ENCODE results near the gene TNIK.

Gene TNIK

DNA sequence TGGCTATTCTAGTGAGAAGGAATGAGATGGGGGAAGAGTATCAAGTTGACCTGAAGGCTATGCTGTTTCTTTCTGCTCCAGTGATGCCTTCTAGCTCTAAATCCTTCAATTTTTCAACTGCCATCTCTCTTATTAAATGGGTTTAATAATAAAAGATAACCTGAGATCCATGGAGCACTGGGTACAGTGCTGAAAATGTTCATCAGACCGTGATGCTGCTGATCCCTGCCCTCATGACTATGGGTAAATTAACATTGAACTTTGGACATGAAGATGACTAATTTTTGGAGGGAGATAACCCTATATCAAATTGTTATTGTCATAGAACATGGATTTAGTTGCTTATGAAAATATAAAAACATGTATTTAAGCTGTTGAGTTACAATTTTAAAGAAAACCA lies 406.0 kb downstream of the TNIK start:
- Mint-ChIP-seq H3K36me3 (ENCODE audit: low read depth) (no peaks in the 10 kb centered on the region), H3K9me3 (no peaks in the 10 kb centered on the region), H3K4me1 (ENCODE audit: low read depth) (no peaks in the 10 kb centered on the region), H3K4me3 (no peak overlapping the region), H3K27ac (no peak overlapping the region), H3K27me3 (ENCODE audit: low read depth) (no peaks in the 10 kb centered on the region)

DNA sequence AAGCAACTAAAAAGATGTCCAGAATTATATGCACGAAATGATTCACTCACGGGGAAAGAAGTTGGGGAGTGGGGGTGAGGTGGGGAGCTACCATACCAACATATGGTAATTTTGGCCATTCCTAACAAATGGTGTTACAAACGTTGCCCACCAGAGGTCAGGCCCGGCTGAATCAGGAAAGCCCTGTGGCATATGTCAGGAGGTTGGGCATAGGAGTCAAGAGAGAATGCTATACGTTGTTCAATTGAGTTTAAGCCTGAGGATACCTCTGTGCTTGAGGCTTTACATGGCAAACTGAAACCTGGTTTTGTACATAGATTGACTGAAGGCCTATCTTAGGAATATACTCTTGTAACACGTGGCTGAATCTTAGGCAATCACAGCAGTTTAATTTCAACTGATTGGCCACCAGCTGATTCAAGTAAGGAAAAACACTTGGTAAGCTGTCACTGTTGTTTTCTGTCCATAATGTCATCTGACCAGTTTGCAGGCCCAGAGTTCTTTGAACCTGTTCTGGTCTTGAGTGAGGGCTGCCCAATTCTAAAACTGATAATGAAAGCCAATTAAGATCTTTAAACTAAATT lies 410.3 kb downstream of the TNIK start:
- Mint-ChIP-seq H3K9me3 (no peaks in the 10 kb centered on the region), H3K36me3 (ENCODE audit: low read depth) (no peaks in the 10 kb centered on the region), H3K4me3 (no peak overlapping the region), H3K27me3 (ENCODE audit: low read depth) (peaks cover 9% of the 10 kb centered on the region), H3K27ac (no peak overlapping the region), H3K4me1 (ENCODE audit: low read depth) (no peaks in the 10 kb centered on the region)

DNA sequence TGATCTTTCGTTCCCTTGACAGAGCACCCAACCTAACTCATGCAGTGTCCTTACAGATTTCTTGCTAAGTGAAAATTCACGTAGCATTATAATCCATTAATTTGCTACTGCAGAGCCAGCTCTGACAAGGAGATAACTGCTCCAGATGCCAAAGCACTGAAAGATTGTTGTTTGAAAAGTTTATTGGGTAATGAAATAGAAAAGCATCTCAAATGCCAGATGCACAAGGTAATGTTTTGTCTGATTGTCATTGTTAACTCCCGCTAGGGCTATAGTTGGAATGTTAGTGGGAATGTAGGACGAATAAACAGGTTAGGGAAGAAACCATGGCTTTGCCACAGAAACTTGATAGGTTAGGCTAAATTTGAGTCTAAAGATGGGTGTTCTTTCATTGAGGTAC lies 413.4 kb downstream of the TNIK start:
- Mint-ChIP-seq H3K27ac (no peak overlapping the region), H3K4me3 (no peak overlapping the region), H3K27me3 (ENCODE audit: low read depth) (peaks cover 9% of the 10 kb centered on the region), H3K36me3 (ENCODE audit: low read depth) (no peaks in the 10 kb centered on the region), H3K9me3 (no peaks in the 10 kb centered on the region), H3K4me1 (ENCODE audit: low read depth) (no peaks in the 10 kb centered on the region)

GRCh38 chr3:171044835-171045793 lies 415.1 kb downstream of the TNIK start:
- Mint-ChIP-seq H3K4me3 (no peak overlapping the region), H3K4me1 (ENCODE audit: low read depth) (no peaks in the 10 kb centered on the region), H3K9me3 (no peaks in the 10 kb centered on the region), H3K27me3 (ENCODE audit: low read depth) (peaks cover 9% of the 10 kb centered on the region), H3K36me3 (ENCODE audit: low read depth) (no peaks in the 10 kb centered on the region), H3K27ac (no peak overlapping the region)

- Mint-ChIP-seq H3K27ac (no peak overlapping the region), H3K9me3 (no peaks in the 10 kb centered on the region), H3K36me3 (ENCODE audit: low read depth) (no peaks in the 10 kb centered on the region), H3K4me3 (no peak overlapping the region), H3K27me3 (ENCODE audit: low read depth) (peaks cover 13% of the 10 kb centered on the region), H3K4me1 (ENCODE audit: low read depth) (no peaks in the 10 kb centered on the region)
Measured at GRCh38 chr3:171044384-171044783, 415.8 kb downstream of the TNIK start.

- no peaks in the 10 kb centered on the region for H3K36me3 Mint-ChIP-seq (ENCODE audit: low read depth)
- no peak overlapping the region for H3K27ac Mint-ChIP-seq
- H3K27me3 Mint-ChIP-seq (ENCODE audit: low read depth) = peaks cover 33% of the 10 kb centered on the region
- H3K4me1 Mint-ChIP-seq (ENCODE audit: low read depth) = no peaks in the 10 kb centered on the region
- H3K9me3 Mint-ChIP-seq = no peaks in the 10 kb centered on the region
- no peak overlapping the region for H3K4me3 Mint-ChIP-seq
Measured at GRCh38 chr3:171039674-171040073, 420.5 kb downstream of the TNIK start.

DNA sequence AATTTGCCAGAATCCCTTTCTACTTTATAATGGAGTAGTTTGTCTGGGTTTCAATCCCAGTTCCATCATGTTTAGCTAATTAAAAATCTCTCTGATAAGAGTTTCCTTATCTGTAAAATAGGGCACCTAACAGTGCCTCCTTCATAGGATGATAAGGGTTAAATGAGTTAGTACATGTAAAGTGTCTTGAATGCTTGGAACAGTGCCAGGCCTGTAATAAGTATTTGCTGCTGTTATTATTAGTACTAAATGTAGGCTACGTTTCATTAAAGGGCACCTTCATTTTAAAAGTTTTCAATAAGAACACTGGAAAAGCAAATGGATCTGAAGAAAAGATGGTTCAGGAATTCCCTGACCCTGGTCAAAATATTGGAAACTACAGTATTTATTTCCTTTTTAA lies 421.9 kb downstream of the TNIK start:
- H3K4me1 Mint-ChIP-seq (ENCODE audit: low read depth) = no peaks in the 10 kb centered on the region
- H3K27ac Mint-ChIP-seq = no peak overlapping the region
- H3K4me3 Mint-ChIP-seq = no peak overlapping the region
- peaks cover 39% of the 10 kb centered on the region for H3K27me3 Mint-ChIP-seq (ENCODE audit: low read depth)
- H3K9me3 Mint-ChIP-seq = no peaks in the 10 kb centered on the region
- no peaks in the 10 kb centered on the region for H3K36me3 Mint-ChIP-seq (ENCODE audit: low read depth)

GRCh38 chr3:171028779-171029232 lies 431.4 kb downstream of the TNIK start:
- Mint-ChIP-seq H3K4me1 (ENCODE audit: low read depth) (no peaks in the 10 kb centered on the region), H3K9me3 (no peaks in the 10 kb centered on the region), H3K27me3 (ENCODE audit: low read depth) (peaks cover 24% of the 10 kb centered on the region), H3K4me3 (no peak overlapping the region), H3K36me3 (ENCODE audit: low read depth) (no peaks in the 10 kb centered on the region), H3K27ac (no peak overlapping the region)

- H3K27ac Mint-ChIP-seq = no peak overlapping the region
Measured at GRCh38 chr3:171028025-171028778, 432.0 kb downstream of the TNIK start.

DNA sequence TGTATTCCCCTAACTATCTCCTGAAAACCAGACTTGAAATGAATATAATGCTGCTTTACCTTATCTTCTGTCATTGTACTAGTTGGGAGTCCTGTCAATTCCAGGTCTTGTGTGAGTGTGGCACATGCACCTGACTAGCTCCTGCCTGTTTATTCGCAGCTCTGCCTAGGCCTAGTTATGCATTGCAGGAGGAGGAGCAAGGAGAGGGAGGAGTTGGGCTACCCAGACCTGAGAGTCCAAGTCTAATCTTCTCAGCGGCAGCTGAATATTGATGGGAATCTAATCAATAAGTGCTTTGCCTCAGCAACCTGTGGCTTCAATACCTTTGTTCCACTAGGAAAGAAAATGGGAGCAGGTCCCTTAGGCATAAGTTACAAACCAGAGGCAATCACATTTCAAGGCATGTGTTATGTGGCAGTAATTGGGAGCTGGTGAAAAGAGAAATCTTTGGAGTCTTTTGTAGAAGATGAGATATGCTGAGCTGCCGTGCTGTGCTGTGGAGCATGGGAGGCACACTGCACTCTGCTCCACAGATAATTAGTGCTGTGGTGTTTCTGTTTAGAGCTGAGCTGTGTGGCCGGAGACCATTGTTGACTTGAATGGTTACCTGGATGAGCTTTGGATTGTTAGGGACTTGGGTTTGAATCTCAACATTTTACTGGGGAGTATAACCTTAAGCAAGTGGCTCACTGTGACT lies 433.5 kb downstream of the TNIK start, which contains the start of gene SLC2A2:
Gene SLC2A2 (minus strand): TSS at position 124 of the 697 bp plus-strand sequence. CDS start 50 bp downstream, at position 74.
- Mint-ChIP-seq H3K27me3 (ENCODE audit: low read depth) (peaks cover 39% of the 10 kb centered on the region), H3K27ac (no peak within 1 kb of the TSS), H3K36me3 (ENCODE audit: low read depth) (no peaks in the 10 kb centered on the region), H3K9me3 (no peaks in the 10 kb centered on the region), H3K4me3 (no peak within 1 kb of the TSS), H3K4me1 (ENCODE audit: low read depth) (no peaks in the 10 kb centered on the region)

More at GRCh38 chr3:171028025-171028778, 432.0 kb downstream of the TNIK start:
- Mint-ChIP-seq H3K4me3 (no peak overlapping the region), H3K36me3 (ENCODE audit: low read depth) (no peaks in the 10 kb centered on the region), H3K4me1 (ENCODE audit: low read depth) (no peaks in the 10 kb centered on the region), H3K27me3 (ENCODE audit: low read depth) (peaks cover 28% of the 10 kb centered on the region), H3K9me3 (no peaks in the 10 kb centered on the region)

GRCh38 chr3:171023566-171023965 lies 436.6 kb downstream of the TNIK start:
- no peaks in the 10 kb centered on the region for H3K36me3 Mint-ChIP-seq (ENCODE audit: low read depth)
- H3K27ac Mint-ChIP-seq = no peak overlapping the region
- no peak overlapping the region for H3K4me3 Mint-ChIP-seq
- no peaks in the 10 kb centered on the region for H3K9me3 Mint-ChIP-seq
- H3K27me3 Mint-ChIP-seq (ENCODE audit: low read depth) = peaks cover 42% of the 10 kb centered on the region
- H3K4me1 Mint-ChIP-seq (ENCODE audit: low read depth) = no peaks in the 10 kb centered on the region

GRCh38 chr3:171021377-171021776 lies 438.8 kb downstream of the TNIK start:
- no peak overlapping the region for H3K27ac Mint-ChIP-seq
- no peaks in the 10 kb centered on the region for H3K9me3 Mint-ChIP-seq
- H3K4me3 Mint-ChIP-seq = no peak overlapping the region
- no peaks in the 10 kb centered on the region for H3K36me3 Mint-ChIP-seq (ENCODE audit: low read depth)
- H3K27me3 Mint-ChIP-seq (ENCODE audit: low read depth) = peaks cover 39% of the 10 kb centered on the region
- no peaks in the 10 kb centered on the region for H3K4me1 Mint-ChIP-seq (ENCODE audit: low read depth)

- peaks cover 25% of the 10 kb centered on the region for H3K27me3 Mint-ChIP-seq (ENCODE audit: low read depth)
- no peak overlapping the region for H3K4me3 Mint-ChIP-seq
- no peak overlapping the region for H3K27ac Mint-ChIP-seq
- no peaks in the 10 kb centered on the region for H3K4me1 Mint-ChIP-seq (ENCODE audit: low read depth)
- no peaks in the 10 kb centered on the region for H3K9me3 Mint-ChIP-seq
- no peaks in the 10 kb centered on the region for H3K36me3 Mint-ChIP-seq (ENCODE audit: low read depth)
Measured at GRCh38 chr3:171018156-171018935, 441.9 kb downstream of the TNIK start.
